Stimulated activated CD4-positive, alpha-beta T cell treated with anti-CD3 and anti-CD28 coated beads, Interleukin-1b, Interleukin-23, amount 100 ng/mL, for 1 hour (primary cell): ENCODE results near the gene ZBTB16.

Experiments used
- DNase-seq, 2 donors: peaks; one replicate each; pipeline ENCODE4 v3.0.0-alpha.2; 2020; ENCODE audit warnings: low read depth in 2 of 2

The ZBTB16 gene

DNA sequence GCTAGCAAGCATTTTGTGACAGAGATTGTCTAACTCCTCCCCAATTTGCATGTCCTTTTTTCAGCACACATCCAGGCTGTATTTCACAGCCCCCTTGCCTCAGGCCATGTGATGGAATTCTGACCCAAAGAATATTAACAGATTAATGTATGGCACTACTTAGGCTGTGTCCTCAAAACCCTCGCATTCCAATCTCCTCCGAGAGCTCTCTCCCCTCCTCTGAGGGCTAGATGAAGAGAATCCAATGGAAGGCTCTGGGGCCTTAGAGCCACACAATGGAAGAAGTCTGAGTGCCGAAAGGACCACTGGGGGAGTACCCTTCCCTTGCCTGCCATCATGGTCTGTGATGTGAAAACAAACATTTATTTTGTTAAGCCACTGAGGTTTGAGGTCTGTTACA, 223.0 kb downstream of the ZBTB16 start:
- DNase-seq = no peak

DNA sequence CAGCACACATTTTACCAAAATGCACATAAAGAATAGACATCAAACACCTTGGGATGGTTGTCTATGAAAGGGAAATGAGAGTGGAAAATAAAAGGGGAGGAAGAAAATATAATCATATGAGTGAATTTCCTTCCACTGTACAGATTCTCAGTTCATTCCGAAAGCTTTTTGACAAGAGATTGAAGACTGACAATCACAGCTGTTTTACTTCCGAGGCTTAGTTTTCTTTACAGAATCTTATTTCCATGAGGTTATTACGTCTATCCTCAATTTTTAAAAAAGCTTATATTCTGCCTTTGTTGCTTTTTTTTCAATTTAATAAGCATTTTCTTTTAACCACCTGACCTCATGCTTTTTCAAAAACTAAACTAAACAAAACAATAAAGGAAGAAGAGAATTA, 223.9 kb downstream of the ZBTB16 start:
- no peak for DNase-seq

DNA sequence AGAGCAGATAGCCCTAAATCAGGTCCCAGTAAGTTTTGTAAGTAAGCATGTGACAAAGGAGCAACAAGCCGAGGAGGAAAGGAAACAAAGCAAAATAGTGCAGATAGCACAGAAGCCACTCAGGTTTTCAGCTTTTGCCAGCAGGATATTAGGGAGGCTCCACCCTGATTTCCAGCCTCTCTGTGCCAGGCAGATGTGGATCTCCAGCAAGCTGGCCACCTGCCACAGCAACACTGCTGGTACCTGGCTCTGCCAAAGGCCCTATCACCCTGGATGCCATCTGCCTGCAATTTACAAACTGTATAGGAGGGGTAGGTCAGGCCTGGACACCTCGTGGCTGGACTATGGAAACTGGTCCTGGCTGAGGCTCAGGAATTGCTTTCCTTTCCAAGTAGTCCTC, 224.5 kb downstream of the ZBTB16 start:
- no peak for DNase-seq

DNA sequence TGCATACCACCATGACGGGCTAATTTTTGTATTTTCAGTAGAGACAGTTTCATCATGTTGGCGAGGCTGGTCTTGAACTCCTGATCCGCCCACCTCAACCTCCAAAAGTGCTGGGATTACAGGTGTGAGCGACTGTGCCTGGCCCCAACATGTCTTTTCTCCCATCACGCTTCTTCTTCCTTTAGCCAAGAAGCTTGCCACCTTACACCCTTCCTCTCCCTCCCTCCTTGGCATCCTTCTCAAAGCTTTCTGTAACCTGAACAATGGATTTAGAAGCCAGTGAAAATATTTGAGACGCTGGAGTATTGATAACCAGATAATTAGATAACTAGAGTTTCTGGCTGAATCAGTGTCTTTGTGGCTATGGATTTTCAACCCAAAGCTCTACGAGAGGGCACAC, 225.4 kb downstream of the ZBTB16 start:
- DNase-seq = no peak

DNA sequence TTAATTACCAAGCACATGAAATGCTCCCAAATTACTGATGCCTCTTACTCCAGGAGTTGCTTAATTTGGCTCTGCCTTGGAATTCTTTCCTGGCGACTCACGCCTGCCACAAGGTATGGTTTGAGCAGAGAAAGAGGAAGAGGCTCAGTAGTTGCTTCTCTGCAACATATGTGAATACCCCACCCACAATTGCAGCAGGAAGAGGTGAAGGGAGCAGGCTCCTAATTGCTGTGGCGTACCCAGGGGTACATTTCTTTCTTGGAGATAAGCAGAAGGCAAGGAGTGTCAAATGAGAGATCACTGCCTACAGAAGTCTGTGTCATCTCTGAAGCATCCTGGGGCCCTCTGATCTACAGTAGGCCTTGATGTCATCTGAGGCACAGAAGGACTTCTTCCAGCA, 226.1 kb downstream of the ZBTB16 start:
- no peak for DNase-seq

DNA sequence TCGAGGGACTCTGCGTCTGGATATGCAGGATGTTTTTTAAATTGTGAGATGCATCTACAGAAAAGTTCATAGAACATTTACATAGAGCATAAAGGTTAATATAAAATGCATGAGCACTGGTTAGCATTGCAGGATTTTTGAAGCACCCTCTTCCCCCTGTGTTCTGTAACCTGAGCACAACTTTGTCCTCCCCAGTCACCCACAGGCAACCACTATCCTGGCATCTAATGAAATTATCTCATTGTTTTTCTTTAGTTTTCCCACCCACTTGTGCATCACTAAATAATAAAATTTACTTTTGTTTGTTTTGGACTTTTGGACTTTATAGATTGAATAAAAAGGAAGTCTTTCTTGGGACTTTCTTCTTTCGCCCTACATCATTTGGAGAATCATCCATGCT, 226.7 kb downstream of the ZBTB16 start:
- DNase-seq = no peak

DNA sequence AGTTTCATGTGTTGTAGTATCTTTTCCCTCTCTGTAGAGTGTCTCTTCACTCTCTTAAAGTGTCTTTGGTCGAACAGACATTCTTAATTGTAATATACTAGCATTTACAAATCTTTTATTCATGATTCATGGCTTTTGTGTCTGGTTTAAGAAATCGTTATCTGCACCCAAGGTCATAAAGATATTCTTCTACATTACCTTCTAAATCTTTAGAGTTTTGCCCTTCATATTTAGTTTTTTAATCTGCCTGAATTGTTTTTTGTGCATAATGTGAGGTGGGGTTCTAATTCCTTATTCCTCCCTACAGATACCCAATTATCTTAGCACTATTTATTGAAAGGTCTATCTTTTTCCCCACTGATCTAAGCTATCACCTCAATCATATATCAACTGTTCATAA, 227.6 kb downstream of the ZBTB16 start:
- DNase-seq = no peak

DNA sequence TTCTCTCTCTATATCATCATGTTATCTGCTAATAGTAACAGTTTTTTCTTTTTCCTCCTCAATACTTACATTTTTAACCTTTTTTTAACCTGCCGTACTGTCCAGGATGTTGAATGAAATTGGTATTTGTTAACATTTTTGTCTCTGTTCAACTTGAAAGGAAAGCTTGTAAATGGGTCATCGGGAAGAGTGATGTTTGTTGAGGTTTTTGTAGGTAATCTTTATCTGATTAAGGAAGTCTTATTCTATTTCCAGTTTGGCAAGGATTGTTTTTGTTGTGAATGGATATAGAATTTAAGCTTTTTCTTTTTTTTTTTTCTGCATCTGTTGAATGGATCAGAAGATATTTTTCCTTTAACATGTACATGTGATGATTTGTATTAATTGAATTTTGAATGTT, 228.6 kb downstream of the ZBTB16 start:
- no peak for DNase-seq

DNA sequence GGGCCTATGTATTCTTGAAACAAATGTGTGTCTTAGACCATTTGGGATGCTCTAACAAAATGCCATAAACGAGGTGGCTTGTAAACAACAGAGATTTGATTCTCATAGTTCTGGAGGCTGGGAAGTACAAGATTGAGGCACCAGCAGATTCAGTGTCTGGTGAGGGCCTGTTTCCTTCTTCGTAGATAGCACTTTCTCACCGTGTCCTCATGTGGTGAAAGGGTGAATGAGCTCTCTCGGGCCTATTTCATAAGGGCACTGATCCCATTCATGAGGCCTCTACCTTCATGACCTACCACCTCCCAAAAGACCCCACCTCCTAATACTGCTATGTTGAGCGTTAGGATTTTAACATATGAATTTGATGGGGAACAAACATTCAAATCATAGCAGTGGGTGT, 230.3 kb downstream of the ZBTB16 start:
- no peak for DNase-seq

DNA sequence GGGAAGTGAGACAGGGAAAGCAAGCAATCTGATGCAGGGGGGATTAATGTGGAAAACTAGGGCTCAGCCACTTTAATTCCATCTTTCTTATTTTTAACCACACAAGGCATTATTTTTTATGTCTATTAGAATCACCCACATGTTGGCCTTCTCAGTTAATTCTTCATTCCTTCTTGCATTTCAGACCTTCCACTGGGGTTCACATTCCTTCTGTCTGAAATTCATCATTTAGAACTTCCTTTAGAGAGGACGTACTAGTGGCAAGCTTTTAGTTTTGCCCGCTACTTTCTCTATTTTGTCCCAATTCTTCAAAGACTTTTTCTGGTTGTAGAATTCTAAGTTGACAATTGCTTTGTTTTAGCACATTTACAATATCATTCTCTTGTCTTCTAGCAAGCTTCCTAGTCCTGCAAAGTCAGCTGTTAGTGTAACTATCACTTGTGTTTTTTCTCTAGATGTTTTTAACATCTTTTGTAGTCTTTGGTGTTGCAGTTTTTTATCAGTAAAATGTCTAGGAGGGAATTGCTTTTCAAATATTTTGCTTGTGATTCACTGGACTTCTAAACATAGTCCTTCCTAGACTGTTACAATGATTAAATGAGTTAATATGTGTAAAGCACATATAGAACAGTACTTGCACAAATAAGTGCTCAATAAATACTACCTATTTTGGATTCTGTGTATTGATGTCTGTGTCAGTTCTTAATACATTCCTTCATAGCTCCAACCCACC, 231.2 kb downstream of the ZBTB16 start:
- no peak for DNase-seq

DNA sequence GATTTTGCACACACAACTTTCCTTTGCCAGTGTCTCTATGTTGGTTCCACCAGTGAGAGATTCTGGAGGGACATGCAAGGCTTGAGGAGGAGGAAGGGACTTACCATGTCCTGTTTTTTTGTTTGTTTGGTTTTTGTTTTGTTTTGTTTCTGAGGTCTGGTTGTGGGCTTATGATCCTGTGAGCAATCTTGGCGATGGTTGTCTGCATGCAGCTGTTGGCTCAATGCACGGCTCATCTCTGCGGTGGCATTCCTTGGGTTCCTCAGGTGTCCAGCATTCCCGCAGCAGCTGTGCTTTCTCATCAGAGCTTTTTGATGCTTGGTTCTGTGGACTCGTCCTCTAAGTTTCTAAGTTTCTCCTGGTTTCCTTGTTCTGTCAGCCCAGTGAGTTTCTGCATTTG, 231.9 kb downstream of the ZBTB16 start:
- DNase-seq = no peak

DNA sequence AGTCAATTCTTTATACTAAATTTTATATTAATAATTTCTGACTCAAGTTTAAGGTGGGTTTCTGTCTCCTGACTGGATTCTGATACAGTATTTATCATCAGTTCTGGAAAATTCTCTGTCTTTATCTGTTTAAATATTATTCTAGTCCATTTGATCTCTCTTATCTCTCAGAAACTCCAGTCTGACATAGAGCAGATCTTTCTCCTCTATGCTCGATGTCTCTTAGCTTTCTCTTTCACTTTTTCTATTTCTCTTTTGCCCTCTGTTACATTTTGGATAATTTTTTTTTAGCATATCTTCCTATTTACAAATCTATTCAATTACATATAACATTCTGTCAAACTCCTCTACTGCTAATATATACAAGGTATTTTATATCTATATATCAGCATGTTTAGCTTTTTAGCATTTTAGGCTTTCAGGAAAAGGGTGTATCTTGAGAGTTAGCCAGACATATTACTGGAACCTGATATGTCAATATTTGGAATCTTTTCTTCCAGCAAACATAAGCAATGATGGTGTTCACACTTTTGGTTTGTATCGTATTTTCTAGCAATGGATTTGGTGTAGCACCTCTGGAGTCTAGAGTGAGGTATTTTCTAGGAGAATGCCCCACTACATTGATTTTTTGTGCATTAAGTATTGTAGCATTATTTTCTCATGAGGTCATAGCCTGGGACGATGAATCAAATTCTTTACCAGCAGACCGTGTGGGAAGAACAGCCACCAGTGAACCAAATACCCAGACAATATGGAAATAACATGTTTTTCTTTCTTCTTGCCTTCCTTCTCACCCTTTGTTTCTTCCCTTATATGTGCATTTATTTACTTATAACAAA, 232.6 kb downstream of the ZBTB16 start:
- no peak for DNase-seq

DNA sequence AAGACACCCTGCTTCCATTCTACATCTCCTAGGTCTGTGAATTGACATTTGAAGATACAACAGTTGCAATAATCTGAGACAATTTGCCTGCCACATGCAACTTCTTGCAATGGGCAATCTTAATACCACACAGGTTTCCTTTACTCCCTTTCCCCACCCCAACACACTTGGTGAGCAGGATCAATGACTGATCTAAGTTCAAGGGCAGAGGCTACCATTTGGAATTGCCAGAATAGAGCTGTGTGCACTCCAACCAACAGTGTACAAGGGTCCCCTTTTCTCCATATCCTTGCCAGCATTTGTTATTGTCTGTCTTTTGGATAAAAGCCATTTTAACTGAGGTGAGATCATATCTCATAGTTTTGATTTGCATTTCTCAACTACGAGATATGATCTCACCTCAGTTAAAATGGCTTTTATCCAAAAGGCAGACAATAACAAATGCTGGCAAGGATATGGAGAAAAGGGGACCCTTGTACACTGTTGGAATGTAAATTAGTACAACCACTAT, 233.7 kb downstream of the ZBTB16 start:
- DNase-seq = no peak

DNA sequence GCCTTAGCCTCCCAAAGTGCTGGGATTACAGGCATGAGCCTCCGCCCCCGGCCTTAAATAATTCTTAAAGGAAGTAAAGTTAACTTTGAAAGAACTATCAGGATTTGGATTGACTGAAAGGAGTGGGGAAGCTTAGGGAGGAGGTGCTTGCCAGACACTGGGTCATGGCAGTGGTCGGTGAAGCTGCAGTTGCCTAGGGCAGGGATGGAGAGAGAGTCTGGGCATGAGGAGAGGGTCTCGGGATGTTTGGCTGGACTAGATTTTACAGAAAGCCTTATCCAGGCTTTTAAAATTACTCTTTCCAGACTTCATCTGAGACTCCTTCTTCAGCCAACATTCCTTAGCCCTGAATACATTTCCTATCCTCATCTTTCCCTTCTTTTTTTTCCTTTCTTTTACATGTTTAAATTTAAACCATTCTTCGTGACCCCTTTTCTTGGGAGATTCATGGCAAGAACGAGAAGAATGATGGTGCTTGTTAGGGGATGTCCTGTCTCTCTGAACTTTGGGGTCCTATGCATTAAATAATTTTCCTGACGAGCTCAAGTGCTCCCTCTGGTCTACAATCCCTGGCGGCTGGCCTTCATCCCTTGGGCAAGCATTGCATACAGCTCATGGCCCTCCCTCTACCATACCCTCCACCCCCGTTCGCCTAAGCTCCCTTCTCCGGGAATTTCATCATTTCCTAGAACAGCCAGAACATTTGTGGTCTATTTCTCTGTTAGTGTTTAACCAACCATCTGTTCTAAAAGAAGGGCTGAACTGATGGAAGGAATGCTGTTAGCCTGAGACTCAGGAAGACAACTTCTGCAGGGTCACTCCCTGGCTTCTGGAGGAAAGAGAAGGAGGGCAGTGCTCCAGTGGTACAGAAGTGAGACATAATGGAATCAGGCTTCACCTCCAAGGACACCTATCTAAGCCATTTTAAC, 236.4 kb downstream of the ZBTB16 start, which contains the start of gene NNMT:
Gene NNMT (plus strand): TSS at position 724 of the 929 bp plus-strand sequence. CDS start 158 bp downstream, at position 882.
- no peak for DNase-seq

DNA sequence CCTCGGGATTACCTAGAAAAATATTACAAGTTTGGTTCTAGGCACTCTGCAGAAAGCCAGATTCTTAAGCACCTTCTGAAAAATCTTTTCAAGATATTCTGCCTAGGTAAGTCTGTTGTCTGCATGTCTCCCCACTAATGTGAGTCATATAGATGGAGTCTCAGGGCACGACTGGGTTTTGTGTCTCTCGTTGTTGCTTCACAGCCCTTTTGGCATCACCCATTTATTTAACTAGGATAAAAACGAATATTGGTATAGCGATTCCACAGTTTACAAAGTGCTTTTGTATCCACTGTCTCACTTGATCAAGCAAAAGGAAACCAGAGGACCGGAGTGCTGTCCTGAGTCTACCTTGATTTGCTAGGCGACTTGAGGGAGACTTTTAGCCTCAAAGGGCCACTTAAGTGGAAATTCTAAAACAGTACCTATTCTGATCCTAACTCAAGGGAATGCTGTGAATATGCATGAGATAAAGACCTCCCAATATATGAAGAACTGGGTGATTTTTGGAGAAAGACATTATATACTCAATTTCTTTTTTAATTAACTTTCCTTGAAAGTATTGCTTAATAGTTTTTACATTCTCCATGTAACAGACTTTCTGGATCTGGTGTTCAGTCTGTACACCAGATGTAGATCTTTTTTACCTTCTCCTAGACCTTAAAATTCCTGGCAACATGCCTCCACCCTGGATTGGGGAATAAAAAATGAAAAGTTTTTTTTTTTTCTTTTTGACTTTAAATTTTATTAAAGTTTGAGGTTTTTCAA, 237.3 kb downstream of the ZBTB16 start:
- DNase-seq = no peak

DNA sequence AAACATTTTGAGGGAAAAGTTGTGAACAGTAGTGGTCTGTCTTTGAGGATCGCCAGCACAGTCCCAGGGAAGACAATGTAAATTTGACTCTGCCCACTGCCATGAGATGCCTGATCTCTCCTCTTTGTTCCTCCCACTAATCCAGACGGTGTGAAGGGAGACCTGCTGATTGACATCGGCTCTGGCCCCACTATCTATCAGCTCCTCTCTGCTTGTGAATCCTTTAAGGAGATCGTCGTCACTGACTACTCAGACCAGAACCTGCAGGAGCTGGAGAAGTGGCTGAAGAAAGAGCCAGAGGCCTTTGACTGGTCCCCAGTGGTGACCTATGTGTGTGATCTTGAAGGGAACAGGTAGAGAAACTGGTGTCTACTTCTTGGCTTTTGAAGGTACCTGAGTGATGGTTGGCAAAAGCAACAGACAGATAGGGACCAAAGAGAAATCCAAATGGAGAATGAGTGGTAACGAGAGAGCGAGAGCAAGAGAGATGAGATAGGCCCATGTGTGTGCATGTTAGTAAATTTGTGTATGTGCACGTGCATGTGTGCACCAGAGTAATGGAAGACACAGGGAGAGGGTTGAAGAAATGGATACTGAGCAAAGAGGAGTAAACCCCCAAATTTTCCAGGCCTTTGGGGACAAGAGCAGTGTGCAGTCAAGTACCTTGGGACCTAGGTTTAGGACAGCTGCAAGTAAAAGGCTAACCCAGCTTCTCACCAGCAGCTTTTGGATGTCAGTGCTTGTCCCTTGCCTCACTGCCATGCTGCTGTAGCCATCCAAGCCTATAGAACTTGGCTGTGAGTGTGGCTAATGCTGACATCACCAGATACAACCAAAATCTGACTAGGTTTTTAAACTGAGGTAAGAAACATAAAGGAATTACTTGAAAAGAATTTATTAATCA, 238.5 kb downstream of the ZBTB16 start:
- DNase-seq = no peak

DNA sequence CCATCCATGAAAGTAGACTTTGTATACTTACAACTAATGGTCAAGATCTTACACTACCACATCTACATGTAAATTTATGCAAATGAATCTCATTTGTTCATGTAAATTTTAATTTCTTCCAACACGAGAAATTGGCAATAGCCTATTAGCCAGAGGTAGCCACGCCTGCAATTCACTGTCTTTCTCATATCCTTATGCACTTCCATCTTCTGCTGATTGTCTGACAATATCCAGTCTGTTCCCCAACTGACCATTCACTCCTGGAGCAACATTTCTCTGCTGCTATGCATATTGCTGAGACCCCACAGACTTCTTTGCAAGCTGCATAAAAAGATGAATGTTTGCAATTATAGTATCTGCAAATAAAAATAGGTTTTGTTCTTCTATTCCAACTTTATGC, 239.2 kb downstream of the ZBTB16 start:
- no peak for DNase-seq
